DOHH2 (cell line): ENCODE data around the gene TSPAN10.

ENCODE experiments used
- EZH2phosphoT487 ChIP-seq: fragments of 200-600 bp; sonication (generic); IDR thresholded peaks from 2 replicates; pipeline ENCODE4 v1.6.1; 2017; ENCODE audit warnings: borderline replicate concordance, mild to moderate bottlenecking, antibody characterized with exemption, low read length, moderate library complexity, mixed read lengths
- TF ChIP-seq, protein P1 (sequence below): fragments of 200-600 bp; sonication (generic); IDR thresholded peaks from one replicate; pipeline ENCODE4 v1.5.1; 2014; ENCODE audit warnings: antibody characterized with exemption, mild to moderate bottlenecking, low read depth, low read length; ENCODE audit not compliant: poor library complexity, severe bottlenecking

- TF ChIP-seq, protein P1, sequence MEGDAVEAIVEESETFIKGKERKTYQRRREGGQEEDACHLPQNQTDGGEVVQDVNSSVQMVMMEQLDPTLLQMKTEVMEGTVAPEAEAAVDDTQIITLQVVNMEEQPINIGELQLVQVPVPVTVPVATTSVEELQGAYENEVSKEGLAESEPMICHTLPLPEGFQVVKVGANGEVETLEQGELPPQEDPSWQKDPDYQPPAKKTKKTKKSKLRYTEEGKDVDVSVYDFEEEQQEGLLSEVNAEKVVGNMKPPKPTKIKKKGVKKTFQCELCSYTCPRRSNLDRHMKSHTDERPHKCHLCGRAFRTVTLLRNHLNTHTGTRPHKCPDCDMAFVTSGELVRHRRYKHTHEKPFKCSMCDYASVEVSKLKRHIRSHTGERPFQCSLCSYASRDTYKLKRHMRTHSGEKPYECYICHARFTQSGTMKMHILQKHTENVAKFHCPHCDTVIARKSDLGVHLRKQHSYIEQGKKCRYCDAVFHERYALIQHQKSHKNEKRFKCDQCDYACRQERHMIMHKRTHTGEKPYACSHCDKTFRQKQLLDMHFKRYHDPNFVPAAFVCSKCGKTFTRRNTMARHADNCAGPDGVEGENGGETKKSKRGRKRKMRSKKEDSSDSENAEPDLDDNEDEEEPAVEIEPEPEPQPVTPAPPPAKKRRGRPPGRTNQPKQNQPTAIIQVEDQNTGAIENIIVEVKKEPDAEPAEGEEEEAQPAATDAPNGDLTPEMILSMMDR = no peak
- TF ChIP-seq EZH2phosphoT487 = no peak
Measured at GRCh38 chr17:81662002-81662401, 25.0 kb downstream of the TSPAN10 start.
